OCI-LY7 (cell line): ENCODE measurements around the gene RBL1. TPM values are rescaled to one million over a fixed set of nuclear protein-coding genes. Genes with fewer than 3 reads are reported as not detected.

ENCODE experiments used
- BruUV-seq: library from RNA; stranded (reverse); fragments of 400-500 nt; replicated peaks from 2 replicates; lab custom pipeline; 2021; lab: Mats Ljungman, UMichigan
- CTCF ChIA-PET: fragments of 300-600 bp; sonication (Branson Sonifier 250); formaldehyde crosslinking; loops from one replicate; lab custom pipeline; 2022; ENCODE audit warnings: antibody characterized with exemption; ENCODE audit not compliant: unreplicated experiment; lab: Charles Lee
- POLR2A ChIA-PET: fragments of 300-600 bp; sonication (Branson Sonifier 250); formaldehyde crosslinking; loops from one replicate; lab custom pipeline; 2022; ENCODE audit warnings: antibody characterized with exemption; lab: Charles Lee
- DNase-seq: peaks from one replicate; pipeline ENCODE4 v3.0.0-alpha.2; 2015; ENCODE audit warnings: low spot score
- H2AFZ ChIP-seq: fragments of 200-600 bp; sonication (generic), shearing (Covaris generic); 2 replicates; pipeline ENCODE4 v1.6.1; 2014; ENCODE audit warnings: mild to moderate bottlenecking, antibody characterized with exemption, low read length, moderate library complexity
- H3K27ac ChIP-seq: fragments of 200-600 bp; sonication (generic); 2 replicates; pipeline ENCODE4 v1.5.1; 2014; ENCODE audit warnings: mixed run types, low read depth, mild to moderate bottlenecking, moderate library complexity, low read length, inconsistent platforms; ENCODE audit not compliant: poor library complexity, severe bottlenecking
- H3K36me3 ChIP-seq: fragments of 200-600 bp; sonication (generic); 2 replicates; pipeline ENCODE4 v1.6.1; 2014; ENCODE audit warnings: mild to moderate bottlenecking, antibody characterized with exemption, low read length, moderate library complexity, mixed read lengths; ENCODE audit not compliant: insufficient read depth
- H3K4me1 ChIP-seq: fragments of 200-600 bp; sonication (generic); 2 replicates; pipeline ENCODE4 v1.5.1; 2014; ENCODE audit warnings: mild to moderate bottlenecking, low read length; ENCODE audit not compliant: insufficient read depth, poor library complexity, severe bottlenecking
- H3K4me2 ChIP-seq: fragments of 200-600 bp; sonication (generic); 2 replicates; pipeline ENCODE4 v1.6.1; 2014; ENCODE audit warnings: mild to moderate bottlenecking, low read length
- H3K4me3 ChIP-seq: fragments of 200-600 bp; sonication (generic); 2 replicates; pipeline ENCODE4 v1.5.1; 2014; ENCODE audit warnings: mild to moderate bottlenecking, low read depth, low read length; ENCODE audit not compliant: poor library complexity, severe bottlenecking
- H3K79me2 ChIP-seq: fragments of 200-600 bp; sonication (generic); 2 replicates; pipeline ENCODE4 v1.6.1; 2016; ENCODE audit warnings: low read depth, mild to moderate bottlenecking, low read length, moderate library complexity, mixed read lengths; ENCODE audit not compliant: insufficient read depth
- H3K9me2 ChIP-seq: fragments of 200-600 bp; sonication (generic); 2 replicates; pipeline ENCODE4 v1.6.1; 2016; ENCODE audit warnings: mild to moderate bottlenecking, low read length, mixed read lengths; ENCODE audit not compliant: insufficient read depth
- H3K9me3 ChIP-seq: fragments of 200-600 bp; sonication (generic); 2 replicates; pipeline ENCODE4 v1.6.1; 2014; ENCODE audit warnings: mild to moderate bottlenecking, mixed run types, low read length, mixed read lengths
- H4K20me1 ChIP-seq: fragments of 200-600 bp; sonication (generic); 2 replicates; pipeline ENCODE4 v1.6.1; 2014; ENCODE audit warnings: mild to moderate bottlenecking, antibody characterized with exemption, low read length, moderate library complexity, mixed read lengths; ENCODE audit not compliant: insufficient read depth
- CTCF ChIP-seq: fragments of 200-600 bp; sonication (generic); conservative IDR thresholded peaks from 2 replicates; pipeline ENCODE4 v1.5.1; 2014; ENCODE audit warnings: mild to moderate bottlenecking, antibody characterized with exemption, low read length, moderate library complexity, mixed read lengths
- EZH2phosphoT487 ChIP-seq: fragments of 200-600 bp; sonication (generic); IDR thresholded peaks from 2 replicates; pipeline ENCODE4 v1.6.1; 2018; ENCODE audit warnings: low read depth, borderline replicate concordance, mild to moderate bottlenecking, mixed run types, antibody characterized with exemption, low read length, moderate library complexity, mixed read lengths
- intact Hi-C: fragments of 100-400 bp; cut with micrococcal nuclease; formaldehyde crosslinking; loops from one replicate; pipeline ENCODE4 v1.10.0; 2022; ENCODE audit not compliant: unreplicated experiment
- total RNA-seq, 2 experiments: library from RNA; depleted of rRNA in 1 of 2; stranded (reverse); fragments of >200 nt in 1 of 2; shearing (Covaris generic) in 1 of 2; gene quantifications; 2 replicates each; pipeline ENCODE4 v1.2.3, GENCODE V29; 2014 to 2022

Gene RBL1
- total RNA-seq, 2 experiments from 2014 or later: 41.5 to 63.0 TPM

GRCh38 chr20:37090407-37090806 lies 5.4 kb downstream of the RBL1 start:
- H3K9me2 ChIP-seq: no peaks in the 10 kb centered on the region
- H3K4me1 ChIP-seq: peaks cover 19% of the 10 kb centered on the region
- POLR2A ChIA-PET: no interaction called here
- no peak overlapping the region for H3K27ac ChIP-seq
- no TSS peak for BruUV-seq
- H3K9me3 ChIP-seq: no peaks in the 10 kb centered on the region; the same call in 1 of the 2 replicates
- H3K36me3 ChIP-seq: peaks cover 93% of the 10 kb centered on the region
- peaks cover 96% of the 10 kb centered on the region for H3K79me2 ChIP-seq
- H3K4me2 ChIP-seq: no peak overlapping the region
- H3K4me3 ChIP-seq: no peak overlapping the region
- CTCF ChIA-PET: no interaction called here
- H2AFZ ChIP-seq: no peak overlapping the region
- DNase-seq: no peak
- intact Hi-C loops: no loop called here
- H4K20me1 ChIP-seq: no peaks in the 10 kb centered on the region
- TF ChIP-seq CTCF (no peak), EZH2phosphoT487 (no peak)

GRCh38 chr20:37081717-37082289 lies 14.0 kb downstream of the RBL1 start:
- peaks cover 97% of the 10 kb centered on the region for H3K36me3 ChIP-seq
- H2AFZ ChIP-seq: no peak overlapping the region
- DNase-seq: no peak
- no peak overlapping the region for H3K27ac ChIP-seq
- peak; percentile 75 for TF ChIP-seq CTCF
- TF ChIP-seq EZH2phosphoT487: no peak
- H3K4me3 ChIP-seq: no peak overlapping the region
- H3K79me2 ChIP-seq: peaks cover 95% of the 10 kb centered on the region
- no peaks in the 10 kb centered on the region for H3K4me1 ChIP-seq
- intact Hi-C loops: no loop called here
- CTCF ChIA-PET: no interaction called here
- no peaks in the 10 kb centered on the region for H4K20me1 ChIP-seq
- POLR2A ChIA-PET: no interaction called here
- no peaks in the 10 kb centered on the region for H3K9me3 ChIP-seq
- H3K4me2 ChIP-seq: no peak overlapping the region
- BruUV-seq: no TSS peak
- H3K9me2 ChIP-seq: no peaks in the 10 kb centered on the region

DNA sequence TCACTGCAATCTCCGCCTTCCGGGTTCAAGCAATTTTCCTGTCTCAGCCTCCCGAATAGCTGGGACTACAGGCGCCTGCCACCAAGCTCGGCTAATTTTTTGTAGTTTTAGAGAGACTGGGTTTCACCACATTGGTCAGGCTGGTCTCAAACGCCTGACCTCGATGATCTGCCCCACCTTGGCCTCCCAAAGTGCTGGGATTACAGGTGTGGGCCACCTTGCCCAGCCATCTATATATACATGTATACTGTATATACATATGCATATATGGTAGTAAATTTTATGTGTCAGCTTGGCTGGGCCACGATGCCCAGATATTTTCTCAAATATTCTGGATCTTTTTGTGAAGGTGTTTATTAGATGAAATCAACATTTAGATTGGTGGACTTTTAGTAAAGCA lies 18.8 kb downstream of the RBL1 start:
- no peaks in the 10 kb centered on the region for H4K20me1 ChIP-seq
- no TSS peak for BruUV-seq
- no peaks in the 10 kb centered on the region for H3K9me2 ChIP-seq
- no peak for DNase-seq
- intact Hi-C loops: no loop called here
- ChIA-PET POLR2A (interaction anchor here (0.7 to 0.8 kb wide), 2 partner anchors 10 to 47 kb away, joined by 3 to 8 read pairs; no protein-coding TSS in a partner anchor), CTCF (interaction anchor here (0.7 kb wide), 1 partner anchor 37 kb away, joined by 3 read pairs; no protein-coding TSS in a partner anchor)
- no peak overlapping the region for H3K4me2 ChIP-seq
- TF ChIP-seq CTCF (no peak), EZH2phosphoT487 (no peak)
- peaks cover 97% of the 10 kb centered on the region for H3K36me3 ChIP-seq
- H3K79me2 ChIP-seq: peaks cover 91% of the 10 kb centered on the region
- H3K9me3 ChIP-seq: peaks cover 12% of the 10 kb centered on the region; the same call in 1 of the 2 replicates
- no peak overlapping the region for H3K4me3 ChIP-seq
- no peak overlapping the region for H3K27ac ChIP-seq
- no peak overlapping the region for H2AFZ ChIP-seq
- H3K4me1 ChIP-seq: no peaks in the 10 kb centered on the region
